Stromal cell of bone marrow (primary cell): ENCODE measurements around the gene ADAMTS16.

Experiments
- DNase-seq: peaks from one replicate; pipeline ENCODE4 v3.0.0-alpha.2; 2012; ENCODE audit warnings: low read depth

Gene ADAMTS16

DNA sequence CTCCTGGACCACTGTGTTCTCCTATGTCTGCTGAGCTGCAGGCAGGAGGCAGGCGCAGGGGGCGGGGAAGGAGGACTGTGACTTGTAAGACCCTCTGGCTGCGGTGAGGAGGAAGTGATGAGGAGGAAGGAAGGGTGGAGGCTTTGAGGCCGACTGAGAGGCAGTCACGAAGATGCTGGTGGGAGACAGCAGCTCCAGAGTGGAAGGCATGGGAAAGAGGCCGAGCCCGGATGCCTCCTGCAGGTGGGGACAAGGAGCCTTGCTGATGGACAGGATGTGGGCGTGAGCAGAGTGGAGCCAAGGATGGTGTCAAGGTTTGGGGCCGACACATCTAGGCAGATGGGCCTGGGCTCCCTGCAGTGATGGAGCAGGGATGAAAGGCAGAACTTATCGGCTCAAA lies 208.0 kb downstream of the ADAMTS16 start:
- DNase-seq: no peak

DNA sequence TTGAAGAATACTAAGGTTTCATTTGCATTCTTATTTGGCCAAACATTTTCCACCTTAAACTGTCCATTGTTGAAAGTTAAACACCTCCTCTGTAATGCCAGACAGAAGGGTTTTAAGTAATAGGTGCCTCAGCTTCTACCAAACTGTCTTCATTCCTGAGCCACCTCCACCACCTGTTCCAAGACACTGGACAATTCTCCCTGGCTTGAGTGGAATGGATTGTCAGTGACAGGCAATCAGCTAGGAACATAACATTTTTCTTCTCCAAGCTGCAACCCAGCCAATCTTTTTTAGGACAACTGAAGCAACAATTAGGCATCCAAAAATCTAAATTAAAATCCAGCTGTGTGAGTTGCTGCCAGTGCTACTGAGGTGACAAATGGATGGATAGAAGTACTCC lies 208.4 kb downstream of the ADAMTS16 start:
- DNase-seq: no peak

DNA sequence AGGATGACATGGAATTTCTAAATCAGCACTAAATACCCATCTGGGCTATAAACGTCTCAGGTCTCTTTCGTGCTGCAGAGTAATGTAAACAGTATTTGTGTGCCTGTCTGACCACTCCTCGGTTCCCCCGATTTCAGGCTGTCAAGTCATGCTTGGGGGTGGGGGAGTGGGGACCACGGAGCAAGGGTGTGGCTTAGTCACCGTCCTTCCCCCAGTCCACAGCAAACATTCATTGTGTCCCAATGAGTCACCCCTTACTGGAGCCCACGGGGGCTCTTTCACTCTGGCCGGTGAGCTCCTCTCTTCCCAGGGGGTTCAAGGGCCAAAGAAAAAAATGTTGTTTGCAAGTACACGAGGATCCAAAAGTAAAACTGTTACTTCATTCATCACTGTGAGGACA lies 210.0 kb downstream of the ADAMTS16 start:
- no peak for DNase-seq

DNA sequence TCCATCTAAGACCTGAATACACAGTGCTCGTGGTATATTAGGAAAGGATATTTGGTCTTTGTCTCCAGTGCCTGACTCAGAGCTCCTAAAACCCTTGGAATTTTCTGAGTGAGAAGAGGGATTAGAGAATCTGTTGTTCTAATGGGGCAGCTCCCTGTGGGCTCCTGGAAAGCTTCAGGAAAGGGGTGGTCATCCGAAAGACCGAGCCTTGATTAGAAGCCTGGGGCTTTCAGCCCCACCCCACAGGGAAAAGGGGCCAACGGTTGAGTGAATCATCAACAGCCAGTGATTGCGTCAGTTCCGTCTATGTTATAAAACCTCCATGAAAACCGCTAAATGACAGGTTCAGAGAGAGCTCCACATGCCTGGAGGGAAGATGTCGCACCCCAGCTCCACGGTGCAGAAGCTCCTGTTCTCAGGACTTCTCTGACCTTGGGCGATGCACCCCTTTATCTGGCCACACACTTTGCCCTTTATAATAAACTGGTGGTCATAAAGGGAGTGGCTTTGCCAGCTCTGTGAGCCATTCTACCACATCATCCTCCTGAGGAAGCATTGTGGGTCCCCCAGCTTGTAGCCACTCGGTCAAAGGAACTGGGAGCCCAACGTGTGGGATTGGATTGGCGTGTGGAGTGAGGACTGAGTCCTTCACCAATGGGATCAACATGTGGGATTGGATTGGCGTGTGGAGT lies 211.3 kb downstream of the ADAMTS16 start:
- DNase-seq: peak; percentile 36

DNA sequence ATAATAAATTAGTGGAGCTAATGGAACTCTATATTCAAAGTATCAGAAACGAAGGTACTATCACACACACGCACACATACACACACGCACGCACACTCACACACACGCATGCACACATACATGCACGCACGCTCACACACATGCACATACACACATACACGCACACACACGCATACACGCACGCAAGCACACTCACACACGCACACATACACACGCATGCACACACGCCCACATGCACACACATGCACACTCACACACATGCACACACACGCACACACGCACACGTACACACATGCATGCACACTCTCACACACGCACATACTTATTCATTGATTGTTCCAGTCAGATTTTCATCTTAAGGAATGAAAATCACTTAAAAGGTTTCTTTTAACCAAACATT lies 212.5 kb downstream of the ADAMTS16 start:
- DNase-seq: no peak

DNA sequence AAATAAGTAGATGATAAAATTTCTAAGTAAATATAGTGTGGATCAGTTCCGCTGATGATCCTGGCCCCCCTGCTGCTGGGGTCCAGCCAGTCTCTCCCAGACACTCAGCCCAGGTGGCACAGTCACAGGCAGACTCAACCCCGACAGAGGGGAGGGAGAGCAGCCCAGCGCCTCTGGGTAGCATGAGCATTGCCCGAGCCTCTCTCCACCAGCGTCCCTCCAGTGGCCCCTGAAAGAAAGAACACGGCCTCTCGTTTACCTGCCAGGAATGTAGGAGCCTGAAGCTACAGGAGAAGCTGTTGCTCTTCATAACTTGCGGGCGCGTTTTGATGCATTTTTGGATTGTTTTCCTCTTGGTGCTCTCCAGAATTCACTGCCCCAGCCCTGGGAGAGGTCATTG lies 213.6 kb downstream of the ADAMTS16 start:
- no peak for DNase-seq

DNA sequence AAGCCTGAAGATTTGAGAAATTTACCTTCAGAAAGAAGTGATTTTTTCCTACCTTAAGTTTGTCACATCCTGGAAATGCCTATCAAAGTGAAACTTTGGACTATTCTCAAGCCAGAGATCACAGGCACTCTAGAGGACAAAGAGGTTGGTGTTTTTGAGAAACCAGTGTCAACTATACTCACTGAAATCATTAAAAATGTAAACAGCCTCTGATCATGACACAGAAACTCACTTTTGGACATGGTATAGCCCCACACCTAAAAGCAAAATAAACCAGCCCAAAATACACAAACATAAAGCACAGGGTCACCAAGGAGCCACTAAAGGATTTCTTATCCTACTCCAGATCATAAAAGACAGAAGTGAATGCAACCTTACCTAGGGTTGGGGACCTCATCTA lies 216.6 kb downstream of the ADAMTS16 start:
- no peak for DNase-seq

DNA sequence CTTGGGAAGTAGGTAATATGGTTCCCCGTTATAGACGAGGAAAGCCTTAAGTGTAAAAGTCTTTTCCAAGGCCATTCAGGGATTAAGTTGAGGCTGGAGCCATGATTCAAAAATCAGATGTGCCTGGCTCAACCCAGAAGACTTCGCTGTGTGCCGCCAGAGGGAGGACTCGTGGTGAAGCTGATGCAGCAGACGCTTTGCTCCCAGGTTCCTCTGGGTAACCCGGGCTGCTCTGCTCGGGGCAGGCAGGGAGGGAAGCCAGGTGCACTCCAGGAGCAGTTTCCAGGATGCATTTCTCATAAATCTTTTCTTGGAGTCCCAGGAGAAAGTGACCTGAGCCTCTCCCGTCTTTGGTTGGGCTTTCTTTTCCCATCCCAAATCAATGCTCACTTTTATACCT lies 219.5 kb downstream of the ADAMTS16 start:
- no peak for DNase-seq

DNA sequence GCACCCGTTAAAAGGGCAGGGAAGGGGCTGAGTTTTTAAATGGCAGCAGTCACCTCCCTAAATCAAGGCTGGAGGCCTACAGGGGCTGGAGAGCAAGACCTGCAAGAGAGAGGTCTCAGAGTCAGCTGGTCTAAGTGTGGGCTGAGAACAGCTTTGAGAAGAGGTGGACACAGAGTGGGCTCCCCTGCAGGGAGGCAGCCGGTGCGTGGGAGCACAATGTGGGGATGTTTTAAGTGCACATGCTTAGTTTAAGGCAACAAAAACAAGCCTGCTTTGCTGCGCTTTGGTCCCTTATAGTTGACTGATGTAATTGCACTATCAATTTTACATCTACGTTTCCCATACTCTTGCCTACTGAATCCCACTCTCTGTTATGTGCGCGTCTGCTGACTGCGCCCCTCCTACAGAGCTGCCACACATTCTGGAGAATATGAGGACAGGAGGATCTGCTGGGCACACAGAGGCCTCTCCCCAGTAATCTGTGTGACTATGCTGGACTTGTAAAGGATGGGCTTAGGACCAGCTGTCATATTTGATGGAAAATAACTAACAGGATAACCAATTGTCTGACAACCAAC lies 220.3 kb downstream of the ADAMTS16 start:
- no peak for DNase-seq

DNA sequence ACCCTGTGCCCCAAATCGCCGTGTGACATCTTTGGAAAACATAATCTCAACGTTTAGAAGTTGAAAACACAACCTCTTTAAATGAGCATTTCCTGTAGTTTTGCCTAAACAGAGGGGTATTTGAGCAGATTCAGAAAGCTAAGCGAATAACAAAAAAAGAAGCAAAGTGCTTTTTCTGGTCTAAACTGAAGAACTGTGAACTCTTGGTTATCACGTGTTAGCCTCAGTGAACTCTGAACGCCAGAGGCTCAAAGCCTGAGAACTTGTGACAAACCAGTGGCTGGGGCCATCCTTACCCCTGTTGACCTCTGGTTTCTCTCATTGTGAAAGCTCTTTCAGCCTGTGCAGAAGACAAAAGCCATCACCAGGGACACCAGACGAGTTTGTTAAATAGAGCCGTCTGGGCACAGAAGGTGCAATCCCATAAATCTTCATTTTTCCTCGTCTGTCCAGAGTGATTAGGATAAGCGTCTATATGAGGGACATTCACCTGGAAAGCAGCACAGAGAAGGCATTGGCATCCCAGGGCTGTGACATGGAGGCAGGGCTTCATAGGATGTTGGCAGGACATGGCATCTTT lies 220.9 kb downstream of the ADAMTS16 start:
- DNase-seq: no peak

DNA sequence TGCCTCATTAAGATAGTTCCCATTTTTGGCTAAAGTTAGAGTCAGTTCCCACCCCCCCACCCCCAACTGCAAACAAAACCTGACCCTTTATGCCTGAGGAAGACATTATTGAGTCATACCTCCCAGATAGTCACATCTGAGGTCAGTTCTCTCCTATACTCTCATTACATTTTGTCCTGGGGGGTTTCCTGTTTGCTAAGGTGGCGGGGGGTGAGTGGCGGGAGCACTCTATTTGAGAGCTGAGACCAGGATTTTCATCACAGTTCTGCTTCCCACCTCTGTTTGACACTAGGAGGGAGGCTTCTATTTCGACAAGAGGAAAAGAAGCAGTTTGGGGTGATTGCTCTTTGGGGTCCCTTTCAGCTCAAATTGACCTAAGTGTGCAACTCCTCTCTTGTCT lies 222.9 kb downstream of the ADAMTS16 start:
- no peak for DNase-seq

DNA sequence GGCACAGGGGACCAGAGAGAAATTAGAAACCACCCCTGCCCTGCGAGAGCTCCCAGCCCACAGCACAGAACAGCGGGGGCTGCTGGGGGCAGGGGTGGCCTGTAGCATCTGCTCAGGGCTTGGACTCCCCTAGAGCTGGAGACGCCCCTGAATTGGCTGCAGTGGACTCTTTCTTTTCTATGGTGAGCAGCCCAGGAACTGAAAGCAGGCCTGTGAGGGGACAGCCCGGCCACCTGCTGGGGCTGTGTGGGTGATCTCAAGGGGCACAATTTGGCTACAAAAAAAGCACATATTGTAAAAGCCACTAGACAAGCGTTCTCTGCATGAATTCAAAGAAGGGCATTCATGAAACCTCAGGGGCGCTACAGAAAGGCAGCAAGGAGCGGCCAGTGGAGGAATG lies 224.8 kb downstream of the ADAMTS16 start:
- DNase-seq: no peak

DNA sequence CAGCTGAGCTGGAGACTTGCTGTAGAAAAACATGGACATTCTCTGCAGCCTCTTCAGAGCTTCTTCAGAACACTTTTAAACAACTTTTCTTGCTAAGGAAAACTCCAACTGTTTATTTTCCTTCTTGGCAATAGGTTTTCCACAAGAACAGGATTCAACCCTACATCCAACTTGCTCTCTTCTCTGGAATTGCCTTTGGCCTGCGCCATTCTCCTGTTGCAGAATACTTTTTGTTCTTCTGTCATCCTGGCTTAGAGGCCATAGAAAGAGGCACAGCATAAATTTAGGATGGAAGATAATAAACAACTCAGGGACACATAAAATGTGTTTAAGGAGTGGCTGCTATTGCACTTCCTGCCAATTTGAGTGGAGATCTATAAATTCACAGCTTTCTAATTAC lies 227.6 kb downstream of the ADAMTS16 start:
- no peak for DNase-seq

DNA sequence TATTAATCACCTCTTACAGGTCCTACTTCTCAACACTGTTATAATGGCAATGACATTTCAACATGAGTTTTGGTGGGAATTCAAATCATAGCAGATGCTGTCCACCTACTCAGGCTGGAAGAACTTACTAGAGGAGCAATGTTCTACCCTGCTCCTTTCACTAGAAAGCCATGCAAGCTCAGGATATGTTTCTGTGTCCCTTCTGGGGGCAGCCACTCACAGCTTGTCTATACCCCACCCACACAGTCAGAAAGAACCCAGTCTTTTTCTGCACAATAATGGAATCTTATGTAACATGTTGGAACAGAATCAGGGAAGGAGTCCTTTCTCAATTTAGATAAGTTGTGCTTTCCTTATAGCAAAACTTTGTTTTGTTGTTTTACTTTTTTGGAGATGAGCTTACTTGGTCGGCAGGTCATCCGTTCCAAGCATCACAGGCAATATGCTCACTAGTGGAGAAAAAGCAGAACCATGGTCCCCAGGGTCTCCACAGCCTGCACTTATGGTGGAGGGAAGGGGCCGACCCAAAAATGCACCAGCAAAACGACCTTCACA lies 229.0 kb downstream of the ADAMTS16 start:
- DNase-seq: no peak
